Measurements from ENCODE around the gene C6orf120. TPM values are rescaled to one million over a fixed set of nuclear protein-coding genes. Genes with fewer than 3 reads are reported as not detected.
A peak's percentile ranks its signal among the peaks of the same experiment; 100 is the strongest.

Gene C6orf120
- total RNA-seq, 2 experiments from 2014 or later: 14.2 to 16.3 TPM

DNA sequence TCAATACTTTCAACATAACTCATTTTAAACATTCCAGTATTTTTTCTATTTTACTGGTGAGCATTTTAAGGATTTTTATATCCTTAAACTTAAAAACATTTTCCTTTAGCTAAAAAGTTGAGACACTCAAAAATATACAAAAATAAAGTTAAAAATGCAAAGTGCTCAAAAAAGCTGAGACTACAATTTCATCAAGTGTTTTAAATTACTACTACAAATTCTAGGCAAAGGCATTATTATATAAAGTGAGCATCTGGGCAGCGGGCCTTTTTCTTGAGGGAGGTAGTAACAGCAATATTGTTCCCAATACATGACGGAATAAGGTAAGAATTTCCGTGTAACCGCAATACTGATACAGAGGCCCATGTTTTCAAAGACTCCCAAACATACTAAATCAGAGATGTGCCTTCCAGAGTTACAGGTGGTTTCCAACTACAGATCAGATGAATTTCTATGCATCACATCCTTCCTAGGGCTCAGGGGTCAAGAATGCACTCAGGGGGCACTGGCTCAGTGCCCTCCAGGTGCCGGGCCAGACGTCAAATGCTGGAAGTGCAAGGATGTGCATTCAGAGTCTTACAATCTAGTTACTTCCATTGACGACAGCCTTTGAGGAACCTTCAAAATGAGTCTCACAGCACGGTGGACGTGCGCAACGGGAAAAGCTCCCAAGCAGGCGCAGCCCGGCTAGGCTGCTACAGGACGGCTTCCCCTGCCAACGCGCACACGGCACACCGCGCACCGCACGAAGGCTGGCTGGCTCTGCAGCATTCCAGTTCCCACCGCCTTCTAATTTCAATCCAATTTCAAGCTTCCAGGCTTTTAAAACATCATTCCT is 20.7 kb downstream of the C6orf120 start:
- TF ChIP-seq, protein P1, sequence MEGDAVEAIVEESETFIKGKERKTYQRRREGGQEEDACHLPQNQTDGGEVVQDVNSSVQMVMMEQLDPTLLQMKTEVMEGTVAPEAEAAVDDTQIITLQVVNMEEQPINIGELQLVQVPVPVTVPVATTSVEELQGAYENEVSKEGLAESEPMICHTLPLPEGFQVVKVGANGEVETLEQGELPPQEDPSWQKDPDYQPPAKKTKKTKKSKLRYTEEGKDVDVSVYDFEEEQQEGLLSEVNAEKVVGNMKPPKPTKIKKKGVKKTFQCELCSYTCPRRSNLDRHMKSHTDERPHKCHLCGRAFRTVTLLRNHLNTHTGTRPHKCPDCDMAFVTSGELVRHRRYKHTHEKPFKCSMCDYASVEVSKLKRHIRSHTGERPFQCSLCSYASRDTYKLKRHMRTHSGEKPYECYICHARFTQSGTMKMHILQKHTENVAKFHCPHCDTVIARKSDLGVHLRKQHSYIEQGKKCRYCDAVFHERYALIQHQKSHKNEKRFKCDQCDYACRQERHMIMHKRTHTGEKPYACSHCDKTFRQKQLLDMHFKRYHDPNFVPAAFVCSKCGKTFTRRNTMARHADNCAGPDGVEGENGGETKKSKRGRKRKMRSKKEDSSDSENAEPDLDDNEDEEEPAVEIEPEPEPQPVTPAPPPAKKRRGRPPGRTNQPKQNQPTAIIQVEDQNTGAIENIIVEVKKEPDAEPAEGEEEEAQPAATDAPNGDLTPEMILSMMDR (IDR thresholded peaks at IDR 0.05): no peak
- POLR2A ChIA-PET: interaction anchor here (1.2 to 7.8 kb wide), 6 partner anchors 8 to 30 kb away, joined by 3 to 95 read pairs (median 22); partner anchors contain the start of genes C6orf120, DYNLT2, ERMARD and WDR27
- peak overlapping the region; percentile 94 for H3K4me3 Mint-ChIP-seq
- peaks cover 46% of the 10 kb centered on the region for H3K4me1 Mint-ChIP-seq (ENCODE audit: low read depth)
- H3K27me3 Mint-ChIP-seq: no peaks in the 10 kb centered on the region
- DNase-seq (peak; percentile 57), ATAC-seq (peak; percentile 31)
- H3K36me3 Mint-ChIP-seq (ENCODE audit: low read depth): peaks cover 29% of the 10 kb centered on the region
- intact Hi-C loops (cut with micrococcal nuclease): loop anchor here (2.0 kb wide), 1 partner anchor 20 kb away; the partner anchor contains the start of genes C6orf120 and WDR27
- no peaks in the 10 kb centered on the region for H3K9me3 Mint-ChIP-seq
- H3K27ac Mint-ChIP-seq: peak overlapping the region; percentile 97
- CTCF ChIA-PET: interaction anchor here (0.9 to 6.3 kb wide), 5 partner anchors 14 to 29 kb away, joined by 4 to 34 read pairs (median 6); partner anchors contain the start of genes C6orf120, DYNLT2, ERMARD and WDR27

DNA sequence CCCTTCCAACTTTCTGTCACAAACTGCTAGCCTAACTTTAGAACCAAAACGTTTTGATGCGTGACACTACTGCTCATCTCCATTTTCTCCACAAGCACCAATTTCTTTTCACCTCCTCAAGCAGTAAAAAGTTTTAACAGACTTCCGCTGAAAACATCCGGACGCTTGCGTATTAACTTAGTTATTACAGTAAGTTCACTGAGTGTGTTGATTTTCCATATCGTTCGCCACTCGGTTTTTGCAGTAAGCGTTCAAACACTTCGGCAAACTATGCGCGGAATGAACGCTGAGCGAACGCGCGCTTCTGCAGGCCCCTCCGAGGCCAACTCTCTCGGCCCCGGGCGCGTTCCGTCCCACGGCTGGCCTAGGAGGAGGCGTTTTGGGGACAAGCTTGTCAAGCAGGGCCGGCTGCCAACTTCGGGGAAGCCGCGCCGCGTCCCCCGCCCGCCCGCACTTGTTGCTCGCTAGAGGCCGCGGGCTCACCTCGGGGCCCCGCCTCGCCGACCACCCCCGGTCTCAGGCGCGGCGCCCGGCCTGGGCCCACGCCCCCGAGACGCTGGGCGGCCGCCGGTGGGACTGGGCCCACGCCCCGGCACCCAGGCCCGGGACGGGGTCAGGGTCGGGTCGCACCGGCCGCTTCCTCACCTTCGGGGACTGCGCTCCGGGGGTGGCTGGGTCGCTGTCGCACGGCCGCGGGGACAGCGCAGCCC is 21.4 kb downstream of the C6orf120 start:
- peak; percentile 47 for ATAC-seq
- DNase-seq: peak; percentile 73
- intact Hi-C loops (cut with micrococcal nuclease): loop anchor here (2.0 kb wide), 1 partner anchor 21 kb away; the partner anchor contains the start of genes C6orf120 and WDR27
- TF ChIP-seq, protein P1 (IDR thresholded peaks at IDR 0.05): no peak
- Mint-ChIP-seq H3K4me1 (ENCODE audit: low read depth) (peaks cover 51% of the 10 kb centered on the region), H3K27ac (peak overlapping the region; percentile 97), H3K9me3 (no peaks in the 10 kb centered on the region), H3K4me3 (peak overlapping the region; percentile 94), H3K27me3 (no peaks in the 10 kb centered on the region), H3K36me3 (ENCODE audit: low read depth) (peaks cover 29% of the 10 kb centered on the region)
- CTCF ChIA-PET: interaction anchor here (1.9 to 6.3 kb wide), 3 partner anchors 14 to 26 kb away, joined by 6 to 34 read pairs (median 14); partner anchors contain the start of genes C6orf120 and WDR27
- POLR2A ChIA-PET: interaction anchor here (0.6 to 7.8 kb wide), 10 partner anchors 8 to 829 kb away, joined by 3 to 95 read pairs (median 8); partner anchors contain the start of genes C6orf120, DYNLT2, ERMARD and WDR27

DNA sequence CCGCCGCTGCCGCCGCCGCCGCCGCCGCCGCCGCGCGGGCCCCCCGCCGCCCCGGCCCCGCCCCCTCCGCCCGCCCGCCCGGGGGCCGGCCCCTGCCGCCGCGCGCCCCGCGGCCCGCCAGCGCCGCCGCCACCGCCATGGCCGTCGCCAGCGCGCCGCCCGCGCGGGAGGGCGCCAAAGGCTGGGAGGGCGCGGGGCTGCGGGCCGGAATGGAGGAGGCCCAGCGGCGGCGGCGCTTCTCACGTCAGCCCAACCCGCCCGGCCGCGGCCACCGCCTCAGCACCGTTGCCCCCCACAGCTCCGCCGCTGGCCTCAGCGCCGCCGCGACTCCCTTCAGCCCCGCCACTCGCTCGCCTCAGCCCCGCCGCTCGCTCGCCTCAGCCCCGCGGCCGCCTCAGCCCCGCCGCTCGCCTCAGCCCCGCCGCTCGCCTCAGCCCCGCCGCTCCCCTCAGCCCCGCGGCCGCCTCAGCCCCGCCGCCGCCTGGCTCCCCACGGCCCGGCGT is 22.1 kb downstream of the C6orf120 start:
- peak overlapping the region; percentile 67 for H3K4me3 Mint-ChIP-seq
- POLR2A ChIA-PET: interaction anchor here (0.6 to 7.8 kb wide), 10 partner anchors 10 to 829 kb away, joined by 3 to 95 read pairs (median 8); partner anchors contain the start of genes C6orf120, DYNLT2, ERMARD and WDR27
- H3K9me3 Mint-ChIP-seq: no peaks in the 10 kb centered on the region

DNA sequence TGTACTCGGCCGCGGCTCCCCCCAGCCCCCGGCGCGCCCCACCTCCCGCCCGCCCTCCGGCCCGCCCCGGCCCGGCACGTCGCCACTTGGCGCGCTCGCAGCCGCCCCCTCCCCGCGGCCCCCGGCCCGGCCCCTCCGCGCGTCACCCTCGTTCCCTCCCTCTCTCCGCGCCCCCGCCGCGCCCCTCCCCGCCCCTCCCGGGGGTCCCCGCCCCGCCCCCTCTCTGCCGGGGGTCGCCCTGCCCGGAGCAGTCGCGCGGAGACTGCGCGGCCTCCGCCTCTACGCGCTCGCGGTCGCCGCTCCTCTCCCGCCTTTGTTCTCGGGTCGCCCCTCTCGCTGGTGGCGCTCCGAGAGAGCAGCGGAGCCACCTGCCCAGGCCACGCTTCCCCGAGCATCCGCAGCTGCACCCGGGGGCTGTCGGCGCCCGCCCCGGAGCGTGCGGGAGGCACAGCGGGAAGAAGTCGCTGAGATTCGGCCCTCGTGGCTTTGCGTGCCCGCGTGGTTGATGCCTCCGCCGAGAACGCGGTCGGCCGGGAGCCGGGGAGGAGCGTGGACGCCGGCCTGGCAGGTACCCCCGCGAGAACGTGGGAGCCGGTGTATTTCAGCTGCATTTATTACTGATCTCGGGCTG is 22.7 kb downstream of the C6orf120 start, which contains the start of gene PHF10:
Gene PHF10, minus strand, starts transcription at position 7 of the 631 bp plus-strand sequence. CDS start 569 bp downstream, outside the sequence.
- H3K27ac Mint-ChIP-seq: peak within 1 kb of the TSS; percentile 97
- H3K27me3 Mint-ChIP-seq: no peaks in the 10 kb centered on the region
- intact Hi-C loops (cut with micrococcal nuclease): no loop called here
- peaks cover 43% of the 10 kb centered on the region for H3K4me1 Mint-ChIP-seq (ENCODE audit: low read depth)
- peak; percentile 52 for ATAC-seq
- ChIA-PET CTCF (interaction anchor here (1.5 kb wide), 1 partner anchor 12 kb away, joined by 3 read pairs; no protein-coding TSS in a partner anchor), POLR2A (interaction anchor here (0.8 to 7.8 kb wide), 11 partner anchors 10 to 28 kb away, joined by 3 to 95 read pairs (median 8); partner anchors contain the start of genes C6orf120, DYNLT2, ERMARD and WDR27)
- no peaks in the 10 kb centered on the region for H3K9me3 Mint-ChIP-seq
- TF ChIP-seq, protein P1 (IDR thresholded peaks at IDR 0.05): no peak
- peaks cover 20% of the 10 kb centered on the region for H3K36me3 Mint-ChIP-seq (ENCODE audit: low read depth)
- peak within 1 kb of the TSS; percentile 94 for H3K4me3 Mint-ChIP-seq
- peak; percentile 64 for DNase-seq

More for the DNA sequence above, 22.1 kb downstream of the C6orf120 start:
- intact Hi-C loops (cut with micrococcal nuclease): loop anchor here (2.0 kb wide), 1 partner anchor 21 kb away; the partner anchor contains the start of genes C6orf120 and WDR27
- ATAC-seq (peak; percentile 41), DNase-seq (peak; percentile 29)
- Mint-ChIP-seq H3K27ac (peak overlapping the region; percentile 78), H3K36me3 (ENCODE audit: low read depth) (peaks cover 26% of the 10 kb centered on the region), H3K27me3 (no peaks in the 10 kb centered on the region), H3K4me1 (ENCODE audit: low read depth) (peaks cover 49% of the 10 kb centered on the region)
- TF ChIP-seq, protein P1 (IDR thresholded peaks at IDR 0.05): no peak
- CTCF ChIA-PET: interaction anchor here (2.6 kb wide), 1 partner anchor 22 kb away, joined by 14 read pairs; the partner anchor contains the start of genes C6orf120 and WDR27
